Measurements from ENCODE around the gene GBGT1.
"Not testable (repeated sequence)": the region's sequence is repeated elsewhere in the genome, so short reads cannot be mapped to it uniquely, and the experiment has no call there.

The GBGT1 gene

GRCh38 chr9:133194597-133194996 is 30.9 kb upstream of the GBGT1 start:
- no peak for DNase-seq

- DNase-seq, result no peak
These were observed 28.3 kb upstream of the GBGT1 start for GRCh38 chr9:133191989-133192388.

GRCh38 chr9:133189826-133190225 is 26.1 kb upstream of the GBGT1 start:
- no peak for DNase-seq

- DNase-seq, result no peak
These were observed 25.1 kb upstream of the GBGT1 start for GRCh38 chr9:133188843-133189180.

- no peak for DNase-seq
These were observed 24.5 kb upstream of the GBGT1 start for GRCh38 chr9:133188006-133188842.

GRCh38 chr9:133187561-133188005 is 23.9 kb upstream of the GBGT1 start:
- DNase-seq, result no peak

- DNase-seq, result no peak
These were observed 23.0 kb upstream of the GBGT1 start for GRCh38 chr9:133186736-133187135.

GRCh38 chr9:133184971-133185370 is 21.3 kb upstream of the GBGT1 start:
- peak; percentile 38 for DNase-seq

- DNase-seq, result no peak
These were observed 18.4 kb upstream of the GBGT1 start for GRCh38 chr9:133182151-133182550.

GRCh38 chr9:133181561-133181960 is 17.8 kb upstream of the GBGT1 start:
- DNase-seq, result no peak

GRCh38 chr9:133180953-133181352 is 17.2 kb upstream of the GBGT1 start:
- no peak for DNase-seq

- DNase-seq, result no peak
These were observed 9.3 kb upstream of the GBGT1 start for GRCh38 chr9:133173056-133173455.

GRCh38 chr9:133171161-133171961 is 7.6 kb upstream of the GBGT1 start:
- DNase-seq, result no peak

- DNase-seq, result no peak
These were observed 7.0 kb upstream of the GBGT1 start for GRCh38 chr9:133170716-133171115.

GRCh38 chr9:133169687-133170086 is 6.0 kb upstream of the GBGT1 start:
- not testable (repeated sequence) for DNase-seq

GRCh38 chr9:133169102-133169501 is 5.4 kb upstream of the GBGT1 start:
- no peak for DNase-seq

- DNase-seq, result no peak
These were observed 4.7 kb upstream of the GBGT1 start for GRCh38 chr9:133168432-133168831.

GRCh38 chr9:133167769-133168168 is 4.1 kb upstream of the GBGT1 start:
- DNase-seq, result no peak

- DNase-seq, result no peak
These were observed 3.5 kb upstream of the GBGT1 start for GRCh38 chr9:133167096-133167730.

- DNase-seq, result no peak
These were observed 2.7 kb upstream of the GBGT1 start for GRCh38 chr9:133166392-133166791.

GRCh38 chr9:133165452-133165730 is 1.7 kb upstream of the GBGT1 start:
- no peak for DNase-seq

- no peak for DNase-seq
These were observed 477 bp upstream of the GBGT1 start for GRCh38 chr9:133164191-133164590.

GRCh38 chr9:133162861-133163503 is 732 bp downstream of the GBGT1 start:
- DNase-seq, result no peak
